ENCODE measurements around the gene CDX1. TPM values are rescaled to one million over a fixed set of nuclear protein-coding genes. Genes with fewer than 3 reads are reported as not detected.

CDX1 gene
- total RNA-seq, 1 donor from 2014 or later, result not detected

DNA sequence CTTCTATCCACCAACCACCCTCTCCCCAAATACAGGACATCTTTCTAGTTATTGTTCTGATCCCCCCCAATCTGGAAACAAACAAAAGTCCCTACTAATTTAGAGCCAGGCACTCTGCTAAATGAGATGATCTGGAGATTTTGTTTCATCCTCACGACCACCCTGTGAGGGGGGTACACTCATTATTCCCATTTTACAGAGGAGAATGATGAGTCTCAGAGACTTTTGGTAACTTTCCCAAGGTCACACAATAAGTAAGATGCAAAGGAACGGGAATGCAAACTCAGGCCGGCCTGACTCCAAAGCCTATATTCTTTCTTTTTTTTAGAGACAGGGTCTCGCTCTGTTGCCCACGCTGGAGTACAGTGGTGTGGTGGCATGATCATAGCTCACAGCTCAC is 20.3 kb upstream of the CDX1 start:
- Histone ChIP-seq H3K27me3 (ENCODE audit: control insufficient read depth, insufficient read depth, low read length) (peaks cover 2% of the 10 kb centered on the region), H3K4me3 (ENCODE audit: low read depth, low read length) (no peak overlapping the region), H3K36me3 (ENCODE audit: control insufficient read depth, insufficient read depth, low read length) (no peaks in the 10 kb centered on the region)
- TF ChIP-seq, protein P1, sequence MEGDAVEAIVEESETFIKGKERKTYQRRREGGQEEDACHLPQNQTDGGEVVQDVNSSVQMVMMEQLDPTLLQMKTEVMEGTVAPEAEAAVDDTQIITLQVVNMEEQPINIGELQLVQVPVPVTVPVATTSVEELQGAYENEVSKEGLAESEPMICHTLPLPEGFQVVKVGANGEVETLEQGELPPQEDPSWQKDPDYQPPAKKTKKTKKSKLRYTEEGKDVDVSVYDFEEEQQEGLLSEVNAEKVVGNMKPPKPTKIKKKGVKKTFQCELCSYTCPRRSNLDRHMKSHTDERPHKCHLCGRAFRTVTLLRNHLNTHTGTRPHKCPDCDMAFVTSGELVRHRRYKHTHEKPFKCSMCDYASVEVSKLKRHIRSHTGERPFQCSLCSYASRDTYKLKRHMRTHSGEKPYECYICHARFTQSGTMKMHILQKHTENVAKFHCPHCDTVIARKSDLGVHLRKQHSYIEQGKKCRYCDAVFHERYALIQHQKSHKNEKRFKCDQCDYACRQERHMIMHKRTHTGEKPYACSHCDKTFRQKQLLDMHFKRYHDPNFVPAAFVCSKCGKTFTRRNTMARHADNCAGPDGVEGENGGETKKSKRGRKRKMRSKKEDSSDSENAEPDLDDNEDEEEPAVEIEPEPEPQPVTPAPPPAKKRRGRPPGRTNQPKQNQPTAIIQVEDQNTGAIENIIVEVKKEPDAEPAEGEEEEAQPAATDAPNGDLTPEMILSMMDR (IDR thresholded peaks at IDR 0.05; ENCODE audit: insufficient read depth, low read length, severe bottlenecking), result no peak
- FAIRE-seq (no peak), DNase-seq (ENCODE audit: low read depth) (no peak)

DNA sequence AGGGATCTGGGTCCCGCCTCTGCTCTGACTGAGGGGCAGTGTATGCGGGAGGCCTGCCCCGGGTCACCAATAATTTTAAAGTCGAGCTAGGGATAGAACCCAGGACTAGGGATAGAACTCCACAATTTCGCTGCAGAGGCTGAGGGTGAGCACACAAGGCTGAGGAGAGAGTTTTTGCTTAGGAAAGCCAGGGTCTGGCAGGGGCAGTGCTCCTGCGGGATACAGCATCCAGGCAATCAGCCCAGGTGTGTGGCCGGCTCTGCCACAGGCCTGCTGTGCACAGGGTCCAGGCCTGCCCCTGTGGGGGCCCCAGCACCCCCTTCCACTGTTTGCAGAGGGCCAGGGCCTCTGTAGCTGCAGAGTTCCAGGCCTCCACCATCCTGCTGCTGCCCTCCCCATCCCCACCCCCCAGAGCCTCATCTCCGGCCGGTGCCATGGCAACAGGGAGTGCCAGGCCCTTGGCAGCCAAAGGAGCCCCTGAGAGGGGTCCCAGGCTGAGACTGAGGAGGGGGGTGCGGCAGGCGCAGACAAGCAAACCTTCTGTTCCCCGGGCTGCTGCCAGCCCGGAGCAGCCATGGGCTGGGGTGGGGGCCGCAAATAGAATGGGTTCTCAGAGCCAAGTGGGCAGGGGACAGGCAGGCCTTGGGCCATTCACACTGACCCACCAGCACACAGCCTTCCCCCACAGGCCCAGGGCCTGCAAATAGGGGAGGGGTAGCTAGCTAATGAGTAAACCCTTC is 19.5 kb upstream of the CDX1 start:
- peaks cover 2% of the 10 kb centered on the region for H3K27me3 ChIP-seq (ENCODE audit: control insufficient read depth, insufficient read depth, low read length)
- DNase-seq (ENCODE audit: low read depth), result no peak
- TF ChIP-seq, protein P1 (IDR thresholded peaks at IDR 0.05; ENCODE audit: insufficient read depth, low read length, severe bottlenecking), result no peak
- FAIRE-seq, result no peak
- H3K4me3 ChIP-seq (ENCODE audit: low read depth, low read length), result no peak overlapping the region
- no peaks in the 10 kb centered on the region for H3K36me3 ChIP-seq (ENCODE audit: control insufficient read depth, insufficient read depth, low read length)

DNA sequence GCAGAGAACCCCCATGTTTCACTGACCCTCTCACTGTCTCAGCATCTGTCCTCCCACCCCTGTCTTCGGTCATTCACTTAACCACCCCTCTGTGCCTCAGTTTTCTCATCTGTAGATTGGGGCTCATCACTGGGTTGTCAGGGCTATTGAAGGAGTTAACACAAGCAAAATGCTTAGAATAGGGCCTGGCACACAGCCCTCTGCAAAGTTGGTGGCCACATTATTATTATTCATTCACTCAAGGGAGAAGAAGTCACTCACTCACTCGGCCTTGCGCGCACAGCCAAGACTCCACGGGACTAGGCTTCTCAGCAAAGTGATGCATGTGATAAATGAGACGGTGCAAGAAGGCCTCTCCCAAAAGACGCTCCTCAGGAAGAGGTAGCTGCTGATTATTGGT is 18.9 kb upstream of the CDX1 start:
- Histone ChIP-seq H3K4me3 (ENCODE audit: low read depth, low read length) (no peak overlapping the region), H3K27me3 (ENCODE audit: control insufficient read depth, insufficient read depth, low read length) (peaks cover 2% of the 10 kb centered on the region), H3K36me3 (ENCODE audit: control insufficient read depth, insufficient read depth, low read length) (no peaks in the 10 kb centered on the region)
- FAIRE-seq (no peak), DNase-seq (ENCODE audit: low read depth) (no peak)
- TF ChIP-seq, protein P1 (IDR thresholded peaks at IDR 0.05; ENCODE audit: insufficient read depth, low read length, severe bottlenecking), result no peak

DNA sequence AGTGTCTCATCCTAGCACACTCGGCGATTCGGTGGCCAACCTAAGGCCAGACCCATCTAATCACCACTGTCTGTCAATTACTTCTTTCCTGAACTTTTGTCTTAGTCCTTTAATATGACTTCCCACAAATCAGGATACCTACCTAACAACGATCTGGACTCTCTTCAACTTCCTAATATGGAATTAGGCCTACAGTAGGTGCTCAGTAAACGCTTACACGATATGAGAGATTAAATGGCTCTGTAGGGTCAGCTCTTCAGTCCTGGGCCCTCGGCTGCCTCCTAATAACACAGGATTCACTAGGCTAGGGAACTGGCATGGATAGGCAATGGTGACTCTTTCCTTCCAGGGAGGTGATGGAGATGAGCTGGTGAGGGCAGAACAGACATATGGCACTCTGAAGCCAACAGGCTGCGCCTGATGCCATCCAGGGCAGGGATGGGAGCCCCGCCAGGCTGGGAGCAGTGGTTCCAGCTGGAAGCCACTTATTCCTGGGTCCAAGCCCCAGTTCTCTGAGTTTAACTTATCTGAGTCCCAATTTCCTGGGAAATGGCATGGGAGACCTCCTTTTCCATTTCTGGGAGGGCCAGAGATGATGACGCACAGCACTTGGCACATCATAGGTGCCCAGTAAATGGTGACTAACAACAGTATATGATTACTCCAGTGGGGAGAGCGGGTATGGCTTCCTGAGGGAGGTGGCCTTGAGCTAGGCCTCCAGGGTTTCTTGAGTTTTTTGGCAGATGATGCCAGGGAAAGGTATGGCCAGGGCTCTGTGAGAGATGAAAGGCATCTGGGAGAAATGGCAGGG is 18.3 kb upstream of the CDX1 start:
- no peak for DNase-seq (ENCODE audit: low read depth)
- TF ChIP-seq, protein P1 (IDR thresholded peaks at IDR 0.05; ENCODE audit: insufficient read depth, low read length, severe bottlenecking), result no peak
- peak; percentile 50 for FAIRE-seq
- Histone ChIP-seq H3K4me3 (ENCODE audit: low read depth, low read length) (no peak overlapping the region), H3K36me3 (ENCODE audit: control insufficient read depth, insufficient read depth, low read length) (no peaks in the 10 kb centered on the region), H3K27me3 (ENCODE audit: control insufficient read depth, insufficient read depth, low read length) (peaks cover 2% of the 10 kb centered on the region)

DNA sequence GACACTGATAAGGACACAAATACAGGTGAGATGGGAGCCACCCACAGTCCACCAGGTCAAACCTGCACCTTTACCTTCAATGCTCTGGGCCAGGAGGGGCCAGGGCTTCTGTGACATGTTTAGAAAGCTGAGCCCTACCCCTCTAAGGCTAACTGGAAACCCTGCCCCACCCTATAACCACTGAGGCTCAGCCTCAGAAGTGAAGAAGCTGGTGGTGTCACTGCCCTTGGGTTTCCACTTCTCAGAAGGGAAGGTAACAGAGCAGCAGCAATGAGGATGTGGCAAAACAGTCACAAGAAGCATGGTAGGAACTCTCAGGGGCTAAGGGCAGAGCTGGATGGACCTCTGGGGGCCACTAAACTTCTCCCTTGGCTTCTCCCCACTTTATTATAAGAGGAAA is 17.0 kb upstream of the CDX1 start:
- Histone ChIP-seq H3K27me3 (ENCODE audit: control insufficient read depth, insufficient read depth, low read length) (peaks cover 2% of the 10 kb centered on the region), H3K4me3 (ENCODE audit: low read depth, low read length) (no peak overlapping the region), H3K36me3 (ENCODE audit: control insufficient read depth, insufficient read depth, low read length) (no peaks in the 10 kb centered on the region)
- DNase-seq (ENCODE audit: low read depth) (no peak), FAIRE-seq (no peak)
- TF ChIP-seq, protein P1 (IDR thresholded peaks at IDR 0.05; ENCODE audit: insufficient read depth, low read length, severe bottlenecking), result no peak

Data from bronchial epithelial cell (primary cell).